ENCODE data around the gene COL27A1. TPM values are rescaled to one million over a fixed set of nuclear protein-coding genes. Genes with fewer than 3 reads are reported as not detected.
"Not testable (repeated sequence)": the region's sequence is repeated elsewhere in the genome, so short reads cannot be mapped to it uniquely, and the experiment has no call there.

Gene COL27A1
- total RNA-seq, 1 donor from 2014 or later: 4.3 TPM

- not testable (repeated sequence) for H3K27ac Mint-ChIP-seq; H3K27ac ChIP-seq; H3K4me1 ChIP-seq; H4K20me1 ChIP-seq (ENCODE audit: low read depth); H3K4me3 Mint-ChIP-seq; H3K9me3 ChIP-seq (ENCODE audit: low read depth); H3K4me3 ChIP-seq; H3K9ac ChIP-seq; H2AFZ ChIP-seq (replicated peaks); H3K36me3 Mint-ChIP-seq; DNase-seq (ENCODE audit: low spot score); H3K36me3 ChIP-seq; H3K9me3 Mint-ChIP-seq; H3K79me2 ChIP-seq (ENCODE audit: low read depth); H3K4me1 Mint-ChIP-seq; H3K4me2 ChIP-seq; H3K27me3 ChIP-seq; H3K27me3 Mint-ChIP-seq (ENCODE audit: insufficient read depth, low read depth); H3F3A ChIP-seq (ENCODE audit: low read depth)
These were observed 177.2 kb downstream of the COL27A1 start for GRCh38 chr9:114332474-114333040.

GRCh38 chr9:114333718-114334117 is 178.4 kb downstream of the COL27A1 start:
- H3K36me3 ChIP-seq; H3K4me3 Mint-ChIP-seq; H3K79me2 ChIP-seq (ENCODE audit: low read depth); DNase-seq (ENCODE audit: low spot score); H3K4me1 ChIP-seq; H3K4me3 ChIP-seq; H4K20me1 ChIP-seq (ENCODE audit: low read depth); H3K27me3 Mint-ChIP-seq (ENCODE audit: insufficient read depth, low read depth); H2AFZ ChIP-seq (replicated peaks); H3K9me3 ChIP-seq (ENCODE audit: low read depth); H3K9ac ChIP-seq; H3K9me3 Mint-ChIP-seq; H3F3A ChIP-seq (ENCODE audit: low read depth); H3K4me1 Mint-ChIP-seq; H3K27ac Mint-ChIP-seq; H3K27me3 ChIP-seq; H3K4me2 ChIP-seq; H3K27ac ChIP-seq; H3K36me3 Mint-ChIP-seq: not testable (repeated sequence)

- Histone ChIP-seq H3K4me1 (no peaks in the 10 kb centered on the region), H3K36me3 (no peaks in the 10 kb centered on the region), H3K4me3 (no peak overlapping the region), H2AFZ (replicated peaks) (no peak overlapping the region), H3K4me2 (no peak overlapping the region), H3K9me3 (ENCODE audit: low read depth) (no peaks in the 10 kb centered on the region), H3K79me2 (ENCODE audit: low read depth) (no peaks in the 10 kb centered on the region), H3K9ac (no peak overlapping the region), H3F3A (ENCODE audit: low read depth) (no peaks in the 10 kb centered on the region), H3K27me3 (no peaks in the 10 kb centered on the region), H4K20me1 (ENCODE audit: low read depth) (no peaks in the 10 kb centered on the region), H3K27ac (no peak overlapping the region)
- no peak overlapping the region for H3K4me3 Mint-ChIP-seq
- TF ChIP-seq CTCF (IDR thresholded peaks at IDR 0.05): no peak
- TF ChIP-seq EZH2 (IDR thresholded peaks at IDR 0.05): no peak
- TF ChIP-seq EZH2phosphoT487 (IDR thresholded peaks at IDR 0.05): no peak
- no peaks in the 10 kb centered on the region for H3K27me3 Mint-ChIP-seq (ENCODE audit: insufficient read depth, low read depth)
- DNase-seq (ENCODE audit: low spot score): no peak
- no peaks in the 10 kb centered on the region for H3K4me1 Mint-ChIP-seq
- H3K9me3 Mint-ChIP-seq: no peaks in the 10 kb centered on the region
- peaks cover 1% of the 10 kb centered on the region for H3K36me3 Mint-ChIP-seq
- no peak overlapping the region for H3K27ac Mint-ChIP-seq
These were observed 179.2 kb downstream of the COL27A1 start for GRCh38 chr9:114334490-114334889.

GRCh38 chr9:114335745-114336144 is 180.4 kb downstream of the COL27A1 start:
- Histone ChIP-seq H3K4me2 (no peak overlapping the region), H3K36me3 (no peaks in the 10 kb centered on the region), H3K27ac (no peak overlapping the region), H4K20me1 (ENCODE audit: low read depth) (no peaks in the 10 kb centered on the region), H3K4me1 (no peaks in the 10 kb centered on the region), H3K9me3 (ENCODE audit: low read depth) (no peaks in the 10 kb centered on the region), H3K9ac (no peak overlapping the region), H3K27me3 (no peaks in the 10 kb centered on the region), H3K79me2 (ENCODE audit: low read depth) (no peaks in the 10 kb centered on the region), H2AFZ (replicated peaks) (no peak overlapping the region), H3F3A (ENCODE audit: low read depth) (no peaks in the 10 kb centered on the region), H3K4me3 (no peak overlapping the region)
- TF ChIP-seq EZH2 (IDR thresholded peaks at IDR 0.05): no peak
- DNase-seq (ENCODE audit: low spot score): no peak
- H3K27me3 Mint-ChIP-seq (ENCODE audit: insufficient read depth, low read depth): peaks cover 2% of the 10 kb centered on the region
- H3K9me3 Mint-ChIP-seq: no peaks in the 10 kb centered on the region
- no peak overlapping the region for H3K27ac Mint-ChIP-seq
- no peak overlapping the region for H3K4me3 Mint-ChIP-seq
- H3K4me1 Mint-ChIP-seq: no peaks in the 10 kb centered on the region
- H3K36me3 Mint-ChIP-seq: peaks cover 3% of the 10 kb centered on the region

- H3K27ac Mint-ChIP-seq: no peak overlapping the region
These were observed 180.8 kb downstream of the COL27A1 start for GRCh38 chr9:114336157-114336556.

More at GRCh38 chr9:114336157-114336556, 180.8 kb downstream of the COL27A1 start:
- no peak for TF ChIP-seq EZH2 (IDR thresholded peaks at IDR 0.05)
- no peak overlapping the region for H3K4me3 Mint-ChIP-seq
- Histone ChIP-seq H3K27ac (no peak overlapping the region), H3K4me2 (no peak overlapping the region), H3K9ac (no peak overlapping the region), H3K4me1 (no peaks in the 10 kb centered on the region), H4K20me1 (ENCODE audit: low read depth) (no peaks in the 10 kb centered on the region), H3K27me3 (no peaks in the 10 kb centered on the region), H3K36me3 (no peaks in the 10 kb centered on the region), H3F3A (ENCODE audit: low read depth) (no peaks in the 10 kb centered on the region), H2AFZ (replicated peaks) (no peak overlapping the region), H3K79me2 (ENCODE audit: low read depth) (no peaks in the 10 kb centered on the region), H3K4me3 (no peak overlapping the region), H3K9me3 (ENCODE audit: low read depth) (no peaks in the 10 kb centered on the region)
- H3K36me3 Mint-ChIP-seq: peaks cover 3% of the 10 kb centered on the region
- peaks cover 2% of the 10 kb centered on the region for H3K27me3 Mint-ChIP-seq (ENCODE audit: insufficient read depth, low read depth)
- no peaks in the 10 kb centered on the region for H3K4me1 Mint-ChIP-seq
- no peak for DNase-seq (ENCODE audit: low spot score)
- H3K9me3 Mint-ChIP-seq: no peaks in the 10 kb centered on the region
